NCI-H226 (cell line): Measurements from ENCODE around the gene RABL6.
"Not testable (repeated sequence)": the region's sequence is repeated elsewhere in the genome, so short reads cannot be mapped to it uniquely, and the experiment has no call there.

Source experiments
- DNase-seq: peaks from one replicate; pipeline ENCODE4 v3.0.0-alpha.2; 2015

Gene RABL6

DNA sequence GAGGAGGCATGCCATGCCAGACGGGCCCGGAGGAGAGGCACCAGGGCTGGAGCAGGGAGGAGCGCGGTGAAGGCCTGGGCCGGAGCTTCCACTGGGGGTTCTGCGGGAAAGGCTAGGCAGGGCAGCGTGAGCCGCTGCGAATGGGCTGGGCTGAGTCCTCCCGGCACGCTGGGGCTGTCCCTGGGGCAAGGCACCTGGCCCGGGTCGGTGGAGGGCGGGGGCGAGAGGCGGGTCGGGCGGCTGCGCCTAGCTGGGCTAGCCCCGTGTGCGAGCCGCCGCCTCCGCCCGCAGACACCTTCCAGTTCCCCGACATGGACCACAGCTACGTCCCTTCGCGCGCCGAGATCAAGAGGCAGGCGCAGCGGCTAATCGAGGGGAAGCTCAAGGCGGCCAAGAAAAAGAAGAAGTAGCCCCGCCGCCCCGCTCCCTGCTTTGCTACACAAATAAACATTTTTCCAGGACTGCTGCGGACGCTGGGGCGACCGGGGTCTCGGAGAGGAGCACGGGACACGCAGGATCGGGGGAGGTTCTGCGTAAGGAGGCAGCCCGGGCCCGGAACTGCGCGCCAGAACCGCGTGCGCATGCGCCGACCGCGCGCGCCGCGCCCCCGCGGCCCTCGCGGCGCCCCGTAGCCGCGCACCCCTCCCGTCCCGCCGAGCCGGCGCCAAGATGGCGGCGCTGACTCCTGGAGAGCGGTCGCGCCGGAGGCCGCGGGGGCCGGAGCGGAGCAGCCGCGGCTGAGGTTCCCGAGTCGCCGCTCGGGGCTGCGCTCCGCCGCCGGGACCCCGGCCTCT, at the start of gene RABL6:
Gene RABL6 (plus strand): TSS at position 668 of the 794 bp plus-strand sequence. CDS start 249 bp downstream, outside the sequence.
- DNase-seq, result peak; percentile 70

DNA sequence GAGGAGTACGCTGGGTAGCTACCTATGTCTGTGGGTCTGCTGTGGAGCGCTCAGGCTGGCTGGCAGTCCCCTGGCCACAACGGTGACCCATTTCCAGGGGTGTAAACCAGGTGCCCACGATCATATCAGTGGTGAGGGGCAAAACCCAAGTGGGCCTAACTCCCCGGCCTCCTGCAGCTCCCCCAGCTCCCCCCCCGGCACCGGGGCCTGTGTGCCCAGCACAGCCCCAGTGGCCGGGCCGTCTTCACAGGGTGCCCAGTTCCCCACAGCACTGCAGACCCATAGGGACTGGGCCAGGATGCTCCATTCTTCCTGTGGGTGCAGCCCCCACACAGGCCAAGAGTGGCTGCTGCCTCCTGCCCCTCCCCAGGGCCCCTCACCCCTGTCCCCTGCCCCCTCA, 48.7 kb upstream of the RABL6 start:
- no peak for DNase-seq

- no peak for DNase-seq
Observed at GRCh38 chr9:136759436-136760325, 48.1 kb upstream of the RABL6 start.

GRCh38 chr9:136760424-136760823, 47.3 kb upstream of the RABL6 start:
- DNase-seq, result no peak

DNA sequence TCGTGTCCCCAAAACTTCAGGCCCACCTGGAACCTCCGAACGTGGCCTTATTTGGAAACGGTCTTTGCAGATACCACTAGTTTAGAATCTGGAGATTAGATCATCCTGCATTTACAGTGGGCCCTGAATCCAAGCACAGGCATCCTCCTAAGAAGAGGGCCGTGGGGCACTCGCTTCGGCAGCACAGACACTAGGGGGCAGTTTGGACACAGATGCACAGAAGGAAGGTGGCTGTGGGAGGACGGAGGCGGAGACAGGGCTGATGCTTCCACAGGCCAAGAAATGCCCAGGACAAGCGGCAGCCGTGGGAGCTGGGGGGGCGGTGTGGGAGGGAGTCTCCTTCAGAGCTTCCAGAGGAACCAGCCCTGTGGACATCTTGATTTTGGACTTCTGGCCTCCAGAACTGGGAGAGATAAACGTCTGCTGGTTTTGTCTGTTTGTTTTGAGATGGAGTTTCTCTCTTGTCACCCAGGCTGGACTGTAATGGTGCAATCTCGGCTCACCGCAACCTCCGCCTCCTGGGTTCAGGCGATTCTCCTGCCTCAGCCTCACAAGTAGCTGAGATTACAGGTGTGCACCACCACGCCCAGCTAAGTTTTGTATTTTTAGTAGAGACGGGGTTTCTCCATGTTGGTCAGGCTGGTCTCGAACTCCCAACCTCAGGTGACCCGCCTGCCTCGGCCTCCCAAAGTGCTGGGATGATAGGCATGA, 46.8 kb upstream of the RABL6 start:
- DNase-seq, result peak; percentile 62

DNA sequence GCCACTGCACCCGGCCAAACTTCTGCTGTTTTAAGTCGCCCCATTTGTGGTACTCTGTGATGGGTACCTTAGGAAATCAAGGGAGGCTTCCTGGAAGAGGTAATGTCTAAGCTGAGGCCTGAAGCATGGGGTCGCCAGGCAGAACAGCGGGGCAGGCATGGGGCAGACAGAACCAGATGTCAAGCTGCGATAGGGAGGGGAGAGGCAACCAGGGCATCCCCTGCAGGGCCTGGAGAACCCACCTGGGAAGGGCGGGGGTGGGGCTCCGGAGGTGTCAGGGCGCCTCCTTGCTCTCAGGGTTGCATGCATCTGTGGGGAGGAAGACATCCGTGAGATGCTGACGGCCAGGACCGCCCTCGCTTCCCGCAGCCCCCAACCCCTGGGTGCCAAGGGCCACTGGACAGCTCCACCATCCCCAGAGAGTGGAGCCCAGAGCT, 46.2 kb upstream of the RABL6 start:
- DNase-seq, result no peak

- no peak for DNase-seq
Observed at GRCh38 chr9:136762221-136762691, 45.5 kb upstream of the RABL6 start.

- DNase-seq, result peak; percentile 27
Observed at GRCh38 chr9:136762915-136763648, 44.7 kb upstream of the RABL6 start.

DNA sequence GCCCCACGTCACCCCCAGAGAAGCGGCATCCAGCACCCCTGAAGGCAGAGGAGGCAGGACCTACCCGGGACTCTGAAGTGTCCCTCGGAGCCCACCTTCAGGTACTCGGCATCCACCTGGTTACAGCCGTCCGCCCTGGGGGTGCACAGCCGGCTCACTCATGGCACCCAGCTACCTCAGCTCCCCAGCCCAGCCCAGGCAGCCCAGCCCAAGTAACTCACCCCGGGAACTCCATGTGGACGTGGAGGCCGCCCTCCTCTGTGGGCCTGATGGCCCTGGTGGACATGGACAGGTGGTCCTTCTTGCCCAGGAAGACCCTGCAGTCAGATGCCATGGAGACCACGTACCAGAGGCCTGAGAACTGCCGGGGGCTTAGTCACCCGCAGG, 44.1 kb upstream of the RABL6 start:
- no peak for DNase-seq

GRCh38 chr9:136764301-136764891, 43.4 kb upstream of the RABL6 start, which contains the start of gene LCN15:
LCN15 (minus strand) TSS chr9:136764518; CDS start chr9:136764488, 30 bp downstream.
- no peak for DNase-seq

DNA sequence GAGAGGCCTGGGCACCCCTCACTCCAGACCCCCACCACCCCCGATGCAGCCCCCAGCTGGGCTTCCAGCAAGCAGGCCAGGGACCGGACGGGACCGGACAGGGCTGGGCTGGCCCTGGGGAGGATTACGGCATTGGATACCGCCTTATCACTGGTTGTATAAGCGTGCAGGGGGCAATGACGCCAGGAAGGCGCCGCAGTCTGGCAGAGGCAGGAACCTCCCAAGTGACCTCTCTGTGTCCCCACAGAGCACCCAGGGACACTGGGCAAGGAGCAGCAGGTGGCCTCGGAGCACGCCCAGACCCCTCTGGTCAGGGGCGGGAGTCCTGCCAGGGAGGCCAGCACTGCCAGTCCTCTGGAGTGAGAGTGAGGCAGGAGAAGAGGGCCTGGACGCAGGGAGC, 42.7 kb upstream of the RABL6 start:
- DNase-seq, result no peak

DNA sequence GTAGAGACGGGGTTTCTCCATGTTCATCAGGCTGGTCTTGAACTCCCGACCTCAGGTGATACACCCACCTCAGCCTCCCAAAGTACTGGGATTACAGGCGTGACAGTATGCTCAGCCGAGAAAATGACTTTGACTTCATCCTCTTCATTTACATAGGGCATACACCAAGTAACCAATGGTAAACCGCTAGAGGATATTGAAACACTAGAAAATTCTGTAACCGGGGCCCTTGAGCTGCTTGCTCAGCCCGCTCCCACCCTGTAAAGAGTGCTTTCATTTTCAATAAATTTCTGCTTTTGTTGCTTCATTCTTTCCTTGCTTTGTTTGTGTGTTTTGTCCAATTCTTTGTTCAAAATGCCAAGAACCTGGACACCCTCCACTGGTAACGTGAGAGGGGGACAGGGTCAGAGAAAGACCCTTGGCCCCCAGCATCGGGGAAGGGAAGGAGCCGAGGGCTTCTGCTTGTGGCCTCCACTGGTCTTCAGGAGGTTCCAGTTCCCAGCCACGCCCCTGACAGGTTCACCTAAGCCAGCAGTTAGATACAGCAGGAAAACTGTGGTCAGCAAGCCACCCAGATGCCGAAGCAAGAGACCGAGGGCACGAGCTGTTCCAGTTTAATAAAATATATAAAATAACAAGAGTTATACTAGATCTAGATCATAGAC, 41.9 kb upstream of the RABL6 start:
- not testable (repeated sequence) for DNase-seq

DNA sequence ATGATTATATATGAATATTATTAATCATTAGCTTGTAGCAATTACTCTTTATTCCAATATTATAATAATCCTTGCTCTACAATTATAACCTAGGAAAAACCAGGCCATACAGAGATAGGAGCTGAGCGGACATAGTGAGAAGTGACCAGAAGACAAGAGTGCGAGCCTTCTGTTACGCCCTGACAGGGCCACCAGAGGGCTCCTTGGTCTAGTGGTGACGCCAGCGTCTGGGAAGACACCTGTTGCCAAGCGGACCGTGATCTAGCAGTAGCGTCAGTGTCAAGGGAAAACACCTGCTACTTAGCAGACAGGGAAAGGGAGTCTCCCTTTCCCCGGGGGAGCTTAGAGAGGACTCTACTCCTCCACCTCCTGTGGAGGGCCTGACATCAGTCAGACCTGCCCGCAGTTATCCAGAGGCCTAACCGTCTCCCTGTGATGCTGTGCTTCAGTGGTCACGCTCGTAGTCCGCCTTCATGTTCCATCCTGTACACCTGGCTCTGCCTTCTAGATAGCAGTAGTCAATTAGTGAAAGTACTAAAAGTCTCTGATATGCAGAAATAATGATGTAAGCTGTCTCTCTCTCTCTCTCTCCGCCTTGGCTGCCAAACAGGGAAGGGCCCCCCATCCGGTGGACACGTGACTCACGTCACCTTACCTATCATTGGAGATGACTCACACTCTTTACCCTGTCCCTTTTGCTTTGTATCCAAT, 41.2 kb upstream of the RABL6 start:
- DNase-seq, result not testable (repeated sequence)

GRCh38 chr9:136769710-136770191, 38.0 kb upstream of the RABL6 start:
- DNase-seq, result no peak

GRCh38 chr9:136771907-136772415, 35.8 kb upstream of the RABL6 start:
- no peak for DNase-seq

DNA sequence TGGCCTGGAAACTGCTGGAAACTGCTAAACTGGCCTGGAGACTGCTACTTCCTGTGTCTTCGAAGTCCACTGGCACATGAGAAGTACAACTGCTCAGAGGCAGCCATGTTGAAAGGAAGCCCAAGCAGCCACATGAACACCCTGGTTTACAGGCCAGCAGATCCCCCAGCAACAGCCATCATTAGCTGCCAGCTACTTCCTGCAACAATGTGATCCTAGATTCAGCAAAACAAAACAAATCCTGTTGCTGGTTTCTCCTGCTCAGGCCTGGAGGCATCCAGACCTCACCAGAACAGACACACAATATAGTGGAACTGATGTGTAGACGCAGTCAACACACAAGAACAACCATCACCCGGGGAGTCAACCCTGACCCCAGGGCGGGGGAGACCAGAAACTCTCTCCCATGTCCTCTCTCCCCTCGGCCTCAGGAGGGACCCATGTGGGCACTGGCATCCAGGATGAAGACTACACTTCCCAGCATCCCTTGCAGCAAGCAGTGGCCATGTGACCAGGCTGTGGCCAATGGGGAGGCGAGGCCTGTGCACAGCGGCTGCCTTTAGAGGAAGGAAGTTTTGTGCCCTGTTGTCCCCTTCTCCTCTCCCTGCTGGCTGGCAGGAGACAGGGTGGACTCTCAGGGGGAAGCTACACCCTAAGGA, 34.2 kb upstream of the RABL6 start:
- DNase-seq, result no peak

- DNase-seq, result no peak
Observed at GRCh38 chr9:136774416-136775045, 33.2 kb upstream of the RABL6 start.

GRCh38 chr9:136775191-136775590, 32.6 kb upstream of the RABL6 start:
- no peak for DNase-seq

DNA sequence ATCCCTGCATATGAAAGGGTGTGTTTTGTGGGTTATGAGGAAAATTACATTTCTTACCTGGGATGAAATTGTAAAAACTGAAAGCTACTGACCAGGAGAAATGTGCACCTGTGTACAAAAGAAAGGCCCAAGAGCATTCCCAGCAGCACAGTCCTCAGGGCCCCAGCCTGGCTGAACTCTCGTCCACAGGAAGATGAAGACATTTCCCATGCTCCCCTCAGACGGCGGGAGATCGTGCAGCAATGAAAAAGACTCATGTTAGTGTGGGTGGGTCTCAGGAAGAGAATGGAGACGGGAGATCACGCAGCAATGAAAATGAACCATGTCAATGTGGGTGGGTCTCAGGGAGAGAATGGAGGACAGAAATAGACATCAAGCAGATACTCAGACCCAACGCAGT, 30.8 kb upstream of the RABL6 start:
- no peak for DNase-seq
